Measurements from ENCODE around the gene BCL2L11.

BCL2L11 gene

DNA sequence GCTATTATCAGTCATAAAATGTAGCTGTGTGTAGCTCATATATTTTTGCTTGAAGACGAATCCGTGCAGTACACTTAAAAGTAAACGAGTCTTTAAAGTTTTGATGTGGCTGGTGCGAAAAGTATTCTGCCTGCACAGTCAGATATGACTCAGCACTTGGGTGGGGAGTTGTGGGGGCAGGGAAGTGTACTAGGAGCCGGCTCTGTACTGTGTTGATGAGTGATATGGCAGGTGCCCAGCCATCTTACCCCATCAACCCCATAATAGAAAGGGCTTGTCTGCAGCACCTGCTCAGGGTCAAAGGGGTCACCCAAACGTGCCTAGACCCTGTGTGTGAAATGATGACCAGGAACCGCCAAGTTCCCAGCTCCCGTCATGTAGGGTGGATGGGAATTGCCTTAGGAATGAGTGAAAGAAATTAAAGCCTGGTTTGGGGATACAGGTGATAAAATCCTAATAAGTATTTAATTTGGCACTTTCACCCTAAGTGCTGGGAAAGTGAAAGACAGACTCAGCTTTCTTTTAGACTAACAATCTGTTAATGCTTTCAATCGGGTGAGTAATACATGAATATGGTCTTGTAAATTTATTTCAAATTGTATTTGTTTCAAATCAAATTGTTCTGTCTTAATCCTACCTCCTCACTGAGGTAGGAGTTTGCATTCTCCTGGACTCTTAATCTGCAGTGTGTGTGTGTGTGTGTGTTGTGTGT, 48.0 kb downstream of the BCL2L11 start:
- DNase-seq (ENCODE audit: low read depth in 2 of 2) = peak; percentile 57 to 62

DNA sequence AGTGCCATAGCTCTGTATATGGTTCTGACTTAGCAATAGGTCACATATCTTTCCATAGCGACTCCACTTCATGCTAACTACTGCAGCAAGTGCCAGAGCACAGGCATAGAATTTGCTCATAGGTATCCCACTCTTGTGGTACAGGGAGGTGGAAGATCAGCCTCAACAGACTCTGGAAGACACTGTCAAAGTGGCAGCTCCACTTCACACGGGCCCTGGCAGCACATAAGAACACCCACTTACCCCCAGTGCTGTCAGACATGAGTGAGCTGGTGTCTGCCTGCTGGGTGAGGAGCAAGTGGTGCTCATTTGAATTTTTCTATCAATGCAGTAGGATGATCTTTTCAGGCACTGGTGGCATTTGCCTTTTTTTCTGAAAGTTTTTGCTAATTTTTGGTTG, 48.6 kb downstream of the BCL2L11 start:
- no peak for DNase-seq (ENCODE audit: low read depth in 2 of 2)

DNA sequence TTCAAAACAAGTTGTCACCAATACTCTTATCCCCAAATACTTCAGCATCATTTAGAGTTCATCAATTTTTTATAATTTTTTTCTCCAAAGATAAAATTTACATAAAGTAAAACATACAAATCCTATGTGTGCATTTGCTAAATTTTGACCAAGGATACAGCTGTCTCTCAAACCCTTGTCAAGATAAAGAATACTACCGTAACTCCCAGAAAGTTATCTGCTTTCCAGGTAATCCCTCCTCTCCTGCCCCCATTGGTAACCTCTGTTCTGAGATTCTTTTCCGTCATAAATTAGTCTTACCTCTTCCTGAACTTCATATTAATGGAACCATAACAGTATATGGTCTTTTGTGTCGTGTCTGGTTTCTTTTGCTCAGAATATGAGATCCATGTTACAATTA, 49.2 kb downstream of the BCL2L11 start:
- DNase-seq (ENCODE audit: low read depth in 2 of 2) = no peak

GRCh38 chr2:111171337-111171930, 50.7 kb downstream of the BCL2L11 start:
- DNase-seq (ENCODE audit: low read depth in 2 of 2) = no peak

DNA sequence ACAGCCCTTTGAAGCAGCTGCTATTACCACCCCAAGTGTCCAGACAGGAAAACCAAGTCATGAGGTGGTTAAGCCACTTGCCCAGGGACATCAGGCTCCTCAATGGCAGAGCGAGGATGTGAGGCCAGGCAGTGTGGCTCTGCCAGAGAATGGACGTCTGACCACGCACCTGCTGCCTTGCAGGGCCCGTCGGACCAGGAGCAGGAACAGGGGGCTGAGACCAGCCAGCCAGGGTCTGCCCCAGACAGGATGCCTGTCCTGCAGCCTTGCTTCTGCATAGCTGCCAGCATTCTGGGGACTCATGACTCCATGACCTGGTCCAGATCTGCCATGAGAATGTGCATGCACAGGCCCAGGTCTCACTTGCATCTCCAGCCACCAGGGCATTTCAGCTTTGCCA, 52.0 kb downstream of the BCL2L11 start:
- no peak for DNase-seq (ENCODE audit: low read depth in 2 of 2)

GRCh38 chr2:111173338-111173737, 52.6 kb downstream of the BCL2L11 start:
- no peak for DNase-seq (ENCODE audit: low read depth in 2 of 2)

DNA sequence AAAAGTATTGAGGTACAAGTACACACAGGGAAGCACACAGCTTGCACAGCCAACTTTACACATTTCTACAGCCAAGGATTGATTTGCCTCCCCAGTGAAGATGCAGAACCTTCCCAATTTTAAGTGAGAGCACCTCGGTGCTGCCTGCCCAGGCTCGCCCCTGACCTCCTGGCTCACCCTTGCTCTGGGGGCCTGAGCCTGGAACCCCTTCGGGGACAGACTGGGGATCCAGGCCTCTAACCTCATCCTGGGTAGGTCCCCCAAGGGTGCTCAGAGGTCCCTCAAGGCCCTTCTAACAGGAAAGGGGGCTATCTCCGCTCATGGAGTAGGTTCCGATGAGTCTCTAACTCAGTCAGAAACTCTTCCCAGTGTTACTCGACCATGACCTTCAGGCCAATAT, 53.1 kb downstream of the BCL2L11 start:
- no peak for DNase-seq (ENCODE audit: low read depth in 2 of 2)

DNA sequence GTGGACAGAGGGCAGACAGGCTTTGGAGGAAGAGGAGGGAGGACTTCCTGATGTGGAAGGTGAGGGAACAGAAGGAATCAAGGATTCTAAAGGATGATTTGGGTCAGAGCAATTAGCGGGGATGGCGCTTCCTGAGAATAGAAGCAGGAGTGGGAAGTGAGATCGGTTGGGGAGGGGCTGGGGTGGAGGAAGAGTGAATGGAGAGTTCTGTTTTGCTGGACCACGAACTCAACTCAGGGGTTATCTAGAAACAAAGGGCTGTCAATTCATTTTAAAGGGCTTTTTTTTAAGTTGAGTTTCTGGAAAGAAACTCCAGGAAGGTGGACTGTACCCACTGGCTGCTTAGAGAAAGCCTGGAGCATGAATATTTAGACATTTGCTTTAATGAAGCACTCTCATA, 54.9 kb downstream of the BCL2L11 start:
- no peak for DNase-seq (ENCODE audit: low read depth in 2 of 2)

DNA sequence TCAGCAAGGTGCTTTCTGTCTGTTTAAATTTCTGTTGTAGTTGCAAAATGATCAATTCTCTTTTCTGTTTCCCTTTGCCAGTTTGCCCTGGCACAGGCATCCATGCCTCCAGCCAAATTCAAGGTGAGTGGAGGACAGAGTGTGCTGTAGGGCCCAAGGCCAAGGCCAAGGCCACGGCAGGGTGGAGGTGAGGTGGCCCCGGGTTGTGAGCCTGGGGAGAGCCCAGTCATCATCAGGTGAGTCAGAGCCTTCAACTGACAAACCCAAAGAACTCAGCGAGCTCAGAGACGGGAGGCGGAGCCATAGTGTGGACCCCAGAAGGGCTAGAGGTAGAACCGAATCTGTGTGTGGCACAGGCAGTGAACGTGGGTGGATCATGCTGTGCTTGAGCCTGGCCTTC, 55.7 kb downstream of the BCL2L11 start:
- no peak for DNase-seq (ENCODE audit: low read depth in 2 of 2)

DNA sequence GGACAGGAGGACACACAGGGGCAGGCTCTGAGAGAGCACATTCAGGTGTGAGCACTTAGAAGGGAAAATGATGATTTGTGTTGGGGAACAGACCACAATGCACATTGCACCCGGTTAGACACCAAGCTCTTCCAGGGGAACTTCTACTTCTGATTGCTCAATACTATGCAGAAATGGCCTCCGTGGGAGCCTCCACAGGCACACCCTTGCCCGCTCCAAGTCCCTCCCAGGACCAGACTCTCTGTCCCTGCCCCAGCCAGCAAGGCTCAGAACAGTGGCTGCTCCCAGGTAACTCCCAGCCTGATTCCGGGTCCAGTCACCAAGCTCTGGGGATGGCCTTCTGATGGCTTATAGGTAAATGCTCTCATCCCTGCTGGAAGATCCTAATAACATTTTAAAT, 56.2 kb downstream of the BCL2L11 start:
- DNase-seq (ENCODE audit: low read depth in 2 of 2) = no peak

- no peak for DNase-seq (ENCODE audit: low read depth in 2 of 2)
These were observed 57.6 kb downstream of the BCL2L11 start for GRCh38 chr2:111178296-111178695.

DNA sequence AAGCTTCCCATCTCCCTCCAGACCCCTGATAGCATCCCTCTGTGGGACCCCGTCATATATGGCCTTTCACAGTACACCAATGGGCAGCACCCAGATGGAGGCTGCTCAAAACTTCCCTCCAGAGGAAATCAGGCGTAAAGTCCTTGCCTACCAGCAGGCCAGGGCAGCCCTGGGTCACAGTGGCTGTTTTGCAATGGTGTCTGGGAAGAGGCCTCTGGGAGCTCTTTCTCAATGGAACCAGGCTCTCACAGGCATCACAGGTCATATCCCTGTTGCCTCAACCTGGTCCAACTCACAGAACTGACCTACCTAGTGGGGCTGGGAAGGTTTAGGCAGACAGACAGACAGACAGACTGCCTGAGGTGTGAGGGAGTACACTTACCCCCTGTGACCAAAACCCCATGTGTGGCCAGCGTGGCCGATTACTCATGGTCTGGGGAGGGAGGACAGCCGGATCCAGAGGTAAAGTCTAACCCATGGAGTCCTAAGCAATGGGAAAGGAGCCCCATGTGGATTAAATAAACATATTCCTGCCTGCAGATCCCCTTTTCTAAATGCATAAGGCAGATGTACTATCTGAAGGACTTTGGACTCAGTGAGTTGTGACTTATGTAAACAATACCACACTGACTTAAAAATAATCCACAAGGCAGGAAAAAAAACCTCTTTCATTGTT, 58.2 kb downstream of the BCL2L11 start:
- no peak for DNase-seq (ENCODE audit: low read depth in 2 of 2)

- no peak for DNase-seq (ENCODE audit: low read depth in 2 of 2)
These were observed 61.4 kb downstream of the BCL2L11 start for GRCh38 chr2:111182121-111182520.

GRCh38 chr2:111182740-111183139, 62.0 kb downstream of the BCL2L11 start:
- no peak for DNase-seq (ENCODE audit: low read depth in 2 of 2)

DNA sequence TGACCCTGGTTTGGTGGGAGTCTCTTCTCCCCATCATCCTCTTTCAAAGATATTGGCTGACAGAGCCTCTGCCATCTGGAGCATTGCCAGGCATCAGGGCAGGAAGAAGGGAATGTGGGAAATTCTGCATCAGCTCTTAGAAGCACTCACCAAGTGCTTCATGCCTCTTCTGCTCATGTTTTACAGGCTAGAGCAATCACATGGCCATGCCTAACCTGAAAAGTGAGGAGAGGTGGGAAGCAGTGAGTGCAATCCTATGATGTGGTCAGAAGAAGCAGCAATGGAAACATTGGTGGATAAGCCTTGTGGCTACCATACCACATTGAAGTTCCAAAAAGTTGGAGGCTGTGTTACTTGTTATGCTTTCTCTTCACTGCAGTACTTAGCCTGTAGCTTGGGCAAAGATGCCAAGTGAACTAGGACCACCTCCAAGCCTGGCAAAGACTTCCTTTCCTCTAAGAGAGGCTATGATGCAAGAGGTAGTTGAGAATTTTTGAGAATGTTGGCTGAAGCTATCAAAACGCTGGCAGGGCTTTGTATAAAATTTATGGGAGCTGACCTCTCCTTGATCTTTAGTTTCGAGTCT, 64.1 kb downstream of the BCL2L11 start:
- no peak for DNase-seq (ENCODE audit: low read depth in 2 of 2)

DNA sequence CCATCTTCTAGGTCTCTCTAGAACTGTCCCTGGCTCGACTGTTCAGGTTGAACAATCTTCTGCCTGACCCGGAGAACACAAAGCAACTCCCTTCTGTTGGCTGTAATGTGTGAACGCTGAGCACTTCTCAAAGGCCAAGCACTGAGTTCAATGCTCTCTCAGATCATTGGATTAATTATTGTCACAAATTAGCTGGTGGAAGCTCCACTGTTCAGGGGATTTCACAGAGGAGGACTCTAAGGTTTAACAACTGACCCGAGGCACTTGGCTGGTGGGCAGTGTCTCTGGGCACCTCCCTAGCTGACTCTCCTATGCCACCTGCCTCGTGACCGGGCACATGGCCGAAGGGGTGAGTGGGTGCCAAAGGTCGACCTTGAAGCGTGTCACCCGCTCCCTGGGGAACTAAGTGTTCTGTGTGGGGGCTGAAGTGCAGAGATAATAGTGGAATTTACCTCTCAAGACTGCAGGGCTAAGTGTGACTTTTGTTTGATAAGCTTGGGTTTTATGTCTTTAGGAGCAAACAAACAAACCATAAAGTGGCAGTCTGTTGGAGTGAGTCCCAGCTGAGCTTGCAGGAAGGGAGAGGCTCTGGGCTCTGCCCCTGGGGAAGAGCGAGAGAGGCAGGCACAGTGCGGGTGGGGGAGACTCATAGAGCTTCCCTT, 64.8 kb downstream of the BCL2L11 start:
- DNase-seq (ENCODE audit: low read depth in 2 of 2) = no peak

GRCh38 chr2:111186121-111186715, 65.5 kb downstream of the BCL2L11 start:
- DNase-seq (ENCODE audit: low read depth in 2 of 2) = no peak

DNA sequence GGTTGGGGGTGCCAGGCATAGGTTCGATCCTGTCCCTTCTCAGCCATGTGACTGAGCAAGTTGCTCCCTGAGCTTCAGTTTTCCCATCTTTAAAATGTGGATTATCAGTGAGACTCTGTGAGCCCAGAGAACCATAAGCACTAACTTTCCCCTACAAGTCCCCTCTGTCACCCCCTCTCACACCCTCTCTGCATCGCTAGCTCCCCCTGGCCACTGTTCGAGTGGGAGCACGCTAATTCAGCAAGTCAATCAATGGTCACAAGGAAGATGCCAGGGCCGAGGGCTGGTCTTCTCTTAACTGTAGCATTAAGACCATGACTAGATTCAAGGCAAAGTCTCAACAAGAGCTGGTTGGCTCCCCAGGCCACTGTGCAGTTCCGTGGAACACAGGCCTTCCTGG, 66.2 kb downstream of the BCL2L11 start:
- DNase-seq (ENCODE audit: low read depth in 2 of 2) = no peak

DNA sequence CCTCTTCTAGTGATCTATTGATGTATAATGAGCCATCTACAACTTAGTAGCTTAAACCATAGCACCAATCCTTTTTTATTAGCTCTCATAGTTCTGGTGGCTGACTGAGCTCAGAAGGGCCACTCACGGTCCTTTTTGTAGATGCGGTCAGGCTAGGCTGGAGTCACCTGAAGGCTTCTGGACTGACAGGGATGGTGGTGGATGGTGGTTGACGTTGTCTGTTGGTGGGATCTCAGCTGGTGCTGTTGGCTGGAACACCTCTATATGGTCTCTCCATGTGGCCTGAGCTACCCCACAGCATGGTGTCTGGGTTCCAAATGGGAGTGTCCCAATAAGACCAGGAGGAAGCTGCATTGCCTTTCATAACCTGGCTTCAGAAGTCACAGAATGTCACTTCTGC, 68.0 kb downstream of the BCL2L11 start:
- no peak for DNase-seq (ENCODE audit: low read depth in 2 of 2)

GRCh38 chr2:111189106-111189505, 68.4 kb downstream of the BCL2L11 start:
- no peak for DNase-seq (ENCODE audit: low read depth in 2 of 2)

DNA sequence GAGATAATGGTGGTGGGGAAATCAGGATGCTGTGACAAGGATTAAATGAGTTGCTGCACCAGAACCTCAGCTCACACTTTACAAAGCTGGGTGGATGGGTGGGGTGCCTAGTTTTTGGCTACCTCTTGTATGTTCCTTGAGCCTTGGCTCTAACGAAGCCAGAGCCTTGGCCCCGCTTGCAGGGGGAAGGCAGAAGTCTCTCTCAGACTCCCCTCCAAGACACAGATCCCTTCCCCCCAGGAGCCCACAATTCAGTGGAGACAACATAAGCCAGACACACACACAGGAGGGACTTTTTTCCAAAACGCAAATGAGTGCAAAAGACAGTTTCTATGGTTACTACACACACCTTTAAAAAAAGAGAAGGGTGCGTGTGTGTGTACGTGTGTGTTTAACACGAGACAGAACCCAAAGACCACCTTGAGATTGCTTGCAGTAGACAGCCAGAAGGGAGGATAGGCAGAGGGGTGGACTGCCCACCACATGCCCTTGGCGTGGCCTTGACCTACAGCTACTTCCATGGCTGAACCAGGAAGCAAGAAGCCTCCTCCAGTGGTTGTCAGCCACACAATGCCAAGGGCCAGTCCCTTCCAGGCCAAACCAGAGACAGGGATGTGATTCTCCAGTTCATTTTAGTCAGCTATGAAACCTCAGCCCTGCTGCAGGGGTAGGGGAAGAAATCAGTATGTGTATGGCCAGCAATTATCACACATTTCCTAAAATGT, 70.3 kb downstream of the BCL2L11 start:
- DNase-seq (ENCODE audit: low read depth in 2 of 2) = no peak
